IMR-90 (cell line): ENCODE data around the gene C16orf87. TPM values are rescaled to one million over a fixed set of nuclear protein-coding genes. Genes with fewer than 3 reads are reported as not detected.

Experiments used
- ATAC-seq: fragments of 200-7000 bp; cut with Tn5 transposase; 2 replicates; pipeline ENCODE4 v1.9.1; 2020; ENCODE audit warnings: low read depth, mild to moderate bottlenecking, moderate library complexity
- BruUV-seq: library from RNA; stranded (reverse); fragments of 400-500 nt; replicated peaks from 2 replicates; lab custom pipeline; 2021; lab: Mats Ljungman, UMichigan
- CTCF ChIA-PET: fragments of 300-600 bp; formaldehyde crosslinking; extraction: SDS; loops from one replicate; lab custom pipeline; 2021; ENCODE audit warnings: antibody characterized with exemption; lab: Yijun Ruan, JAX
- POLR2A ChIA-PET: fragments of 300-600 bp; sonication (Branson Sonifier 250); formaldehyde crosslinking; loops from one replicate; lab custom pipeline; 2022; ENCODE audit warnings: antibody characterized with exemption; ENCODE audit not compliant: unreplicated experiment; lab: Charles Lee
- DNase-seq: peaks from one replicate; pipeline ENCODE4 v3.0.0; 2013
- H2AFZ ChIP-seq: replicated peaks from 2 replicates; pipeline ENCODE3; 2013; ENCODE audit warnings: low read length, mild to moderate bottlenecking; ENCODE audit not compliant: poor library complexity
- H2AK5ac ChIP-seq: 2 replicates; pipeline ENCODE4 v1.6.1; 2013; ENCODE audit warnings: low read depth, low read length, inconsistent platforms
- H2AK9ac ChIP-seq: replicated peaks from 2 replicates; pipeline ENCODE3; 2013; ENCODE audit warnings: mild to moderate bottlenecking, low read depth, low read length, moderate library complexity; ENCODE audit not compliant: poor library complexity
- H2BK120ac ChIP-seq: 2 replicates; pipeline ENCODE4 v1.6.1; 2013; ENCODE audit warnings: low read depth, low read length, inconsistent platforms
- H2BK15ac ChIP-seq: 3 replicates; pipeline ENCODE4 v1.6.1; 2013; ENCODE audit warnings: low read depth, low read length, inconsistent platforms
- H2BK20ac ChIP-seq: 2 replicates; pipeline ENCODE4 v1.6.1; 2013; ENCODE audit warnings: low read depth, mild to moderate bottlenecking, inconsistent platforms, low read length, moderate library complexity
- H2BK5ac ChIP-seq: 2 replicates; pipeline ENCODE4 v1.6.1; 2013; ENCODE audit warnings: mild to moderate bottlenecking, low read depth, low read length, inconsistent platforms; ENCODE audit not compliant: poor library complexity, severe bottlenecking
- H3K14ac ChIP-seq: replicated peaks from 2 replicates; pipeline ENCODE4 v1.6.1; 2013; ENCODE audit warnings: low read depth, low read length, inconsistent platforms
- H3K18ac ChIP-seq: 2 replicates; pipeline ENCODE4 v1.6.1; 2013; ENCODE audit warnings: low read depth, low read length, control low read depth
- H3K23ac ChIP-seq: 2 replicates; pipeline ENCODE4 v1.6.1; 2013; ENCODE audit warnings: low read depth, low read length, inconsistent platforms
- H3K27ac ChIP-seq: 2 replicates; pipeline ENCODE4 v1.5.1; 2013; ENCODE audit warnings: mild to moderate bottlenecking, control low read depth, low read length; ENCODE audit not compliant: insufficient read depth
- H3K27me3 ChIP-seq: 2 replicates; pipeline ENCODE4 v1.6.1; 2013; ENCODE audit warnings: low read length; ENCODE audit not compliant: control insufficient read depth, insufficient read depth
- H3K36me3 ChIP-seq: 2 replicates; pipeline ENCODE4 v1.6.1; 2013; ENCODE audit warnings: low read length, mixed read lengths; ENCODE audit not compliant: control insufficient read depth, insufficient read depth
- H3K4ac ChIP-seq: 2 replicates; pipeline ENCODE4 v1.6.1; 2013; ENCODE audit warnings: low read depth, low read length, inconsistent platforms
- H3K4me1 ChIP-seq: 2 replicates; pipeline ENCODE4 v1.6.1; 2013; ENCODE audit warnings: low read length, mixed read lengths; ENCODE audit not compliant: control insufficient read depth, insufficient read depth
- H3K4me2 ChIP-seq: 2 replicates; pipeline ENCODE4 v1.6.1; 2013; ENCODE audit warnings: low read depth, mild to moderate bottlenecking, control low read depth, low read length, moderate library complexity
- H3K4me3 ChIP-seq: 2 replicates; pipeline ENCODE4 v1.5.1; 2013; ENCODE audit warnings: low read depth, mild to moderate bottlenecking, control low read depth, low read length, moderate library complexity; ENCODE audit not compliant: insufficient read depth
- H3K56ac ChIP-seq: 2 replicates; pipeline ENCODE4 v1.6.1; 2013; ENCODE audit warnings: low read length, inconsistent platforms; ENCODE audit not compliant: insufficient read depth; ENCODE audit errors: extremely low read depth
- H3K79me1 ChIP-seq, 2 experiments: 2 replicates each; pipeline ENCODE4 v1.6.1; 2013; ENCODE audit warnings: low read length in 2 of 2, inconsistent platforms in 1 of 2, low read depth in 1 of 2
- H3K9ac ChIP-seq: 2 replicates; pipeline ENCODE4 v1.6.1; 2013; ENCODE audit warnings: low read depth, low read length, control low read depth
- H3K9me1 ChIP-seq: 2 replicates; pipeline ENCODE4 v1.6.1; 2013; ENCODE audit warnings: low read length, inconsistent platforms; ENCODE audit not compliant: insufficient read depth
- H3K9me3 ChIP-seq: 2 replicates; pipeline ENCODE4 v1.6.1; 2013; ENCODE audit warnings: low read length; ENCODE audit not compliant: control insufficient read depth, insufficient read depth
- H4K20me1 ChIP-seq: 2 replicates; pipeline ENCODE4 v1.6.1; 2013; ENCODE audit warnings: low read length, inconsistent platforms; ENCODE audit not compliant: insufficient read depth
- H4K5ac ChIP-seq: 2 replicates; pipeline ENCODE4 v1.6.1; 2013; ENCODE audit warnings: mild to moderate bottlenecking, low read depth, low read length, control low read depth
- H4K8ac ChIP-seq, 2 experiments: 2 replicates each; pipeline ENCODE4 v1.6.1; 2013; ENCODE audit warnings: low read depth in 2 of 2, low read length in 2 of 2, control low read depth in 1 of 2, inconsistent platforms in 1 of 2
- H4K91ac ChIP-seq: 2 replicates; pipeline ENCODE4 v1.6.1; 2013; ENCODE audit warnings: low read depth, low read length, inconsistent platforms; ENCODE audit not compliant: insufficient read depth
- BHLHE40 ChIP-seq: fragments of 150-350 bp; IDR thresholded peaks from 2 replicates; pipeline ENCODE4 v1.6.1; 2016; ENCODE audit warnings: mild to moderate bottlenecking, low read depth, low read length
- CEBPB ChIP-seq: IDR thresholded peaks from 2 replicates; pipeline ENCODE4 v1.6.1; 2012; ENCODE audit warnings: low read depth, low read length, improper control_type of control experiment
- CHD1 ChIP-seq: IDR thresholded peaks from 2 replicates; pipeline ENCODE4 v1.6.1; 2012; ENCODE audit warnings: low read depth, low read length, improper control_type of control experiment
- CTCF ChIP-seq: conservative IDR thresholded peaks from 2 replicates; pipeline ENCODE4 v1.5.1; 2012; ENCODE audit warnings: mild to moderate bottlenecking, low read depth, low read length, improper control_type of control experiment
- ELK1 ChIP-seq: fragments of 150-350 bp; IDR thresholded peaks from 2 replicates; pipeline ENCODE4 v1.6.1; 2016; ENCODE audit warnings: low read depth, mild to moderate bottlenecking, low read length, moderate library complexity, borderline replicate concordance
- MAFK ChIP-seq: IDR thresholded peaks from 2 replicates; pipeline ENCODE4 v1.6.1; 2012; ENCODE audit warnings: low read depth, low read length, improper control_type of control experiment
- MXI1 ChIP-seq: IDR thresholded peaks from 2 replicates; pipeline ENCODE4 v1.6.1; 2012; ENCODE audit warnings: low read depth, mild to moderate bottlenecking, low read length, moderate library complexity, borderline replicate concordance
- POLR2A ChIP-seq: IDR thresholded peaks from 2 replicates; pipeline ENCODE4 v1.6.1; 2012; ENCODE audit warnings: mild to moderate bottlenecking, low read depth, low read length
- RAD21 ChIP-seq: IDR thresholded peaks from 2 replicates; pipeline ENCODE4 v1.6.1; 2012; ENCODE audit warnings: low read length, improper control_type of control experiment
- RCOR1 ChIP-seq: IDR thresholded peaks from 2 replicates; pipeline ENCODE4 v1.6.1; 2012; ENCODE audit warnings: mild to moderate bottlenecking, low read length, improper control_type of control experiment; ENCODE audit not compliant: insufficient replicate concordance
- USF2 ChIP-seq: fragments of 150-350 bp; IDR thresholded peaks from 2 replicates; pipeline ENCODE4 v1.6.1; 2017; ENCODE audit warnings: mild to moderate bottlenecking, antibody characterized with exemption, low read length, low read depth
- WGBS, 2 experiments: methylation state at CpG; one replicate each; pipeline versions ENCODE4 v1.1.5 to v1.1.7; 2013; ENCODE audit warnings: missing lambda C conversion rate in 2 of 2; ENCODE audit not compliant: insufficient read length in 1 of 2; ENCODE audit errors: extremely low coverage in 2 of 2; 5-methylcytosine and 5-hydroxymethylcytosine counted together
- dilution Hi-C: fragments of 300-500 bp; cut with HindIII; formaldehyde crosslinking; loops from one replicate; pipeline ENCODE4 v1.14.3; 2018; ENCODE audit warnings: low sequenced_read_pairs; ENCODE audit not compliant: unreplicated experiment
- in situ Hi-C: fragments of 300-500 bp; cut with MboI; formaldehyde crosslinking; loops from 3 replicates; pipeline ENCODE4 v1.14.3; 2019; ENCODE audit warnings: low sequenced_read_pairs, inconsistent platforms, mixed read lengths
- intact Hi-C: fragments of 100-400 bp; cut with micrococcal nuclease; formaldehyde crosslinking; loops from 2 replicates; pipeline ENCODE4 v1.10.0; 2022
- polyA plus RNA-seq, 3 experiments: library from polyadenylated mRNA; depleted of rRNA; stranded (reverse); fragments of >200 nt; gene quantifications; 2 replicates each; pipeline ENCODE4 v1.2.3, GENCODE V29; 2012; ENCODE audit warnings: low replicate concordance in 1 of 3
- total RNA-seq: library from RNA; depleted of rRNA; stranded (reverse); fragments of >200 nt; gene quantifications from 2 replicates; pipeline ENCODE4 v1.2.3, GENCODE V29; 2012

C16orf87 gene
- total and polyA plus RNA-seq, 2 of the 4 experiments (the other 2 are of a cell fraction), result 6.3 to 8.1 TPM

- TF ChIP-seq CTCF (no peak), MXI1 (no peak), CEBPB (no peak), RCOR1 (no peak)
Observed at GRCh38 chr16:46875243-46875642, 44.3 kb upstream of the C16orf87 start (continued).

GRCh38 chr16:46873201-46873600 lies 42.2 kb upstream of the C16orf87 start:
- ChIA-PET CTCF (interaction anchor here (0.6 to 1.3 kb wide), 2 partner anchors 19 to 68 kb away, joined by 4 read pairs; no protein-coding TSS in a partner anchor), POLR2A (no interaction called here)
- Histone ChIP-seq H3K9me1 (no peaks in the 10 kb centered on the region), H3K79me1 (no peaks in the 10 kb centered on the region), H4K8ac (no peak overlapping the region), H3K18ac (no peak overlapping the region), H3K4me2 (no peak overlapping the region), H3K36me3 (no peaks in the 10 kb centered on the region), H2BK20ac (no peak overlapping the region), H3K14ac (no peak overlapping the region), H2AK5ac (no peak overlapping the region), H2BK15ac (no peak overlapping the region), H2BK120ac (no peak overlapping the region), H3K4ac (no peak overlapping the region), H3K9me3 (no peaks in the 10 kb centered on the region), H2AFZ (no peak overlapping the region), H4K20me1 (no peaks in the 10 kb centered on the region), H2AK9ac (no peak overlapping the region), H3K27ac (no peak overlapping the region), H3K9ac (no peak overlapping the region), H4K5ac (no peak overlapping the region), H3K27me3 (0 out of 2 replicates have a peak, but pooled peaks cover 2% of the 10 kb centered on the region), H3K4me3 (no peak overlapping the region), H3K23ac (no peak overlapping the region), H4K91ac (no peak overlapping the region), H3K4me1 (no peaks in the 10 kb centered on the region), H3K56ac (no peak overlapping the region), H2BK5ac (no peak overlapping the region)
- no CpG with 5 or more reads among the region's 3 CpGs for WGBS, 2 experiments
- DNase-seq, result no peak
- intact Hi-C loops (no loop called here), dilution Hi-C loops (no loop called here), in situ Hi-C loops (no loop called here)
- BruUV-seq, result no TSS peak
- no peak for ATAC-seq
- TF ChIP-seq BHLHE40, result no peak
- TF ChIP-seq MAFK, result no peak
- TF ChIP-seq MXI1, result no peak
- no peak for TF ChIP-seq CTCF
- no peak for TF ChIP-seq RCOR1
- no peak for TF ChIP-seq ELK1
- no peak for TF ChIP-seq POLR2A
- TF ChIP-seq CEBPB, result no peak
- TF ChIP-seq RAD21, result no peak
- no peak for TF ChIP-seq USF2
- no peak for TF ChIP-seq CHD1
